Spleen (tissue), 11 donors: ENCODE measurements around the gene CIZ1. TPM values are rescaled to one million over a fixed set of nuclear protein-coding genes. Genes with fewer than 3 reads are reported as not detected.

Experiments
- DNase-seq: peaks from one replicate; pipeline ENCODE4 v3.0.0-alpha.2; 2020
- H3K27ac ChIP-seq, 8 donors: fragments of 200-600 bp; sonication (generic) in 7 of 8; 1 replicate in 4 of 8; 2 replicates in 4 of 8; pipeline versions ENCODE4 v1.5.0 to v1.8.0; 2016 to 2021; ENCODE audit warnings: inconsistent platforms in 4 of 8, mild to moderate bottlenecking in 4 of 8, moderate library complexity in 1 of 8
- H3K27me3 ChIP-seq, 7 donors: fragments of 200-600 bp; sonication (generic) in 6 of 7; replicated peaks in 1 of 7; 1 replicate in 4 of 7; 2 replicates in 3 of 7; pipeline versions ENCODE4 v1.5.0 to v1.8.0; 2016 to 2021; ENCODE audit warnings: inconsistent platforms in 3 of 7, mild to moderate bottlenecking in 1 of 7
- H3K36me3 ChIP-seq, 6 donors: fragments of 200-600 bp; sonication (generic) in 5 of 6; 1 replicate in 4 of 6; 2 replicates in 2 of 6; pipeline versions ENCODE4 v1.5.0 to v1.8.0; 2016 to 2021; ENCODE audit warnings: inconsistent platforms in 2 of 6
- H3K4me1 ChIP-seq, 6 donors: fragments of 200-600 bp; sonication (generic) in 5 of 6; 1 replicate in 3 of 6; 2 replicates in 3 of 6; pipeline versions ENCODE4 v1.5.0 to v1.8.0; 2016 to 2021; ENCODE audit warnings: inconsistent platforms in 3 of 6
- H3K4me3 ChIP-seq, 8 donors: fragments of 200-600 bp; sonication (generic) in 7 of 8; 1 replicate in 4 of 8; 2 replicates in 4 of 8; pipeline versions ENCODE4 v1.5.0 to v1.8.0; 2016 to 2021; ENCODE audit warnings: inconsistent platforms in 4 of 8, mild to moderate bottlenecking in 4 of 8, moderate library complexity in 2 of 8
- H3K9me3 ChIP-seq, 8 donors: fragments of 200-600 bp; sonication (generic) in 7 of 8; 1 replicate in 4 of 8; 2 replicates in 4 of 8; pipeline versions ENCODE4 v1.5.0 to v1.8.0; 2016 to 2021; ENCODE audit warnings: inconsistent platforms in 4 of 8
- POLR2A ChIP-seq, 3 donors: fragments of 450-650 bp; IDR thresholded peaks; one replicate each; pipeline ENCODE4 v1.5.1; 2017; ENCODE audit warnings: antibody characterized with exemption in 3 of 3, mild to moderate bottlenecking in 1 of 3
- POLR2AphosphoS5 ChIP-seq, 3 donors: sonication (generic); formaldehyde crosslinking; IDR thresholded peaks; one replicate each; pipeline ENCODE4 v1.5.1; 2017; ENCODE audit warnings: antibody characterized with exemption in 3 of 3
- WGBS, 5 donors: extraction: QIAGEN DNeasy Blood & Tissue Kit in 3 of 5; methylation state at CpG; one replicate each; pipeline versions ENCODE4 v1.1.5 to v1.1.7; 2013 to 2018; 5-methylcytosine and 5-hydroxymethylcytosine counted together
- intact Hi-C: fragments of 100-400 bp; cut with DNase I; formaldehyde crosslinking; loops from one replicate; pipeline ENCODE4 v1.15.0; 2023; ENCODE audit warnings: low total_unique reads
- polyA plus RNA-seq, 3 donors: library from polyadenylated mRNA; stranded (reverse); fragments of 200-250 nt; gene quantifications; one replicate each; pipeline ENCODE4 v1.2.1, GENCODE V29; 2013
- total RNA-seq, 7 donors: library from RNA; depleted of rRNA in 3 of 7; stranded (reverse); fragments of >200 nt in 3 of 7; fragmentation: NEBNext Ultra II Directional in 4 of 7; extraction: Animal tissue kit (Norgen Biotek cat#: 25700) in 4 of 7; gene quantifications; one replicate each; pipeline versions ENCODE4 v1.1.0 to v1.2.1, GENCODE V29; 2016 to 2021
- TF ChIP-seq, protein P1 (sequence below), 11 experiments: fragments of 200-600 bp in 7 of 11; fragments of 450-650 bp in 4 of 11; sonication (generic) in 4 of 11; IDR thresholded peaks in 8 of 11; conservative IDR thresholded peaks in 3 of 11; 1 replicate in 7 of 11; 2 replicates in 4 of 11; pipeline versions ENCODE4 v1.4.0 to v1.8.0; 2016 to 2021; ENCODE audit warnings: antibody characterized with exemption in 11 of 11, inconsistent platforms in 4 of 11, mild to moderate bottlenecking in 1 of 11
- donor health status: healthy with polysubstance abuse.
- donor health status: DM: no; HTN: no; CAD: no; lungs with moderate emphysema.
- donor health status: DM: no; HTN: no; CAD: no.
- donor health status: Bipolar disorder and iron deficiency.
- donor health status: healthy.
- donor health status: DM: no; HTN: no; CAD: no.
- donor health status: DM: yes; HTN: yes; CAD: no.

Gene CIZ1
- total and polyA plus RNA-seq, 10 donors, result 24.7 to 98.2 (median 77.2) TPM

GRCh38 chr9:128215491-128216409 is 24.4 kb upstream of the CIZ1 start:
- peaks cover 0 to 18% (median 16%) of the 10 kb centered on the region in 6 donors for H3K4me1 ChIP-seq
- TF ChIP-seq POLR2A (IDR thresholded peaks at IDR 0.05) (no peak), POLR2AphosphoS5 (IDR thresholded peaks at IDR 0.05) (no peak)
- TF ChIP-seq, protein P1, sequence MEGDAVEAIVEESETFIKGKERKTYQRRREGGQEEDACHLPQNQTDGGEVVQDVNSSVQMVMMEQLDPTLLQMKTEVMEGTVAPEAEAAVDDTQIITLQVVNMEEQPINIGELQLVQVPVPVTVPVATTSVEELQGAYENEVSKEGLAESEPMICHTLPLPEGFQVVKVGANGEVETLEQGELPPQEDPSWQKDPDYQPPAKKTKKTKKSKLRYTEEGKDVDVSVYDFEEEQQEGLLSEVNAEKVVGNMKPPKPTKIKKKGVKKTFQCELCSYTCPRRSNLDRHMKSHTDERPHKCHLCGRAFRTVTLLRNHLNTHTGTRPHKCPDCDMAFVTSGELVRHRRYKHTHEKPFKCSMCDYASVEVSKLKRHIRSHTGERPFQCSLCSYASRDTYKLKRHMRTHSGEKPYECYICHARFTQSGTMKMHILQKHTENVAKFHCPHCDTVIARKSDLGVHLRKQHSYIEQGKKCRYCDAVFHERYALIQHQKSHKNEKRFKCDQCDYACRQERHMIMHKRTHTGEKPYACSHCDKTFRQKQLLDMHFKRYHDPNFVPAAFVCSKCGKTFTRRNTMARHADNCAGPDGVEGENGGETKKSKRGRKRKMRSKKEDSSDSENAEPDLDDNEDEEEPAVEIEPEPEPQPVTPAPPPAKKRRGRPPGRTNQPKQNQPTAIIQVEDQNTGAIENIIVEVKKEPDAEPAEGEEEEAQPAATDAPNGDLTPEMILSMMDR (IDR thresholded peaks at IDR 0.05 in 8 of 11, conservative IDR thresholded peaks at IDR 0.05 in 3 of 11), result no peak
- intact Hi-C loops, result no loop called here
- peaks cover 0 to 10% (median 0%) of the 10 kb centered on the region in 7 donors for H3K27me3 ChIP-seq
- 63 to 75% (median 70%) methylated on average over 8 to 10 of the region's 10 CpGs for WGBS, 5 donors
- DNase-seq, result no peak
- no peaks in the 10 kb centered on the region for H3K36me3 ChIP-seq
- H3K4me3 ChIP-seq, result no peak overlapping the region
- no peak overlapping the region for H3K27ac ChIP-seq
- H3K9me3 ChIP-seq, result no peaks in the 10 kb centered on the region

DNA sequence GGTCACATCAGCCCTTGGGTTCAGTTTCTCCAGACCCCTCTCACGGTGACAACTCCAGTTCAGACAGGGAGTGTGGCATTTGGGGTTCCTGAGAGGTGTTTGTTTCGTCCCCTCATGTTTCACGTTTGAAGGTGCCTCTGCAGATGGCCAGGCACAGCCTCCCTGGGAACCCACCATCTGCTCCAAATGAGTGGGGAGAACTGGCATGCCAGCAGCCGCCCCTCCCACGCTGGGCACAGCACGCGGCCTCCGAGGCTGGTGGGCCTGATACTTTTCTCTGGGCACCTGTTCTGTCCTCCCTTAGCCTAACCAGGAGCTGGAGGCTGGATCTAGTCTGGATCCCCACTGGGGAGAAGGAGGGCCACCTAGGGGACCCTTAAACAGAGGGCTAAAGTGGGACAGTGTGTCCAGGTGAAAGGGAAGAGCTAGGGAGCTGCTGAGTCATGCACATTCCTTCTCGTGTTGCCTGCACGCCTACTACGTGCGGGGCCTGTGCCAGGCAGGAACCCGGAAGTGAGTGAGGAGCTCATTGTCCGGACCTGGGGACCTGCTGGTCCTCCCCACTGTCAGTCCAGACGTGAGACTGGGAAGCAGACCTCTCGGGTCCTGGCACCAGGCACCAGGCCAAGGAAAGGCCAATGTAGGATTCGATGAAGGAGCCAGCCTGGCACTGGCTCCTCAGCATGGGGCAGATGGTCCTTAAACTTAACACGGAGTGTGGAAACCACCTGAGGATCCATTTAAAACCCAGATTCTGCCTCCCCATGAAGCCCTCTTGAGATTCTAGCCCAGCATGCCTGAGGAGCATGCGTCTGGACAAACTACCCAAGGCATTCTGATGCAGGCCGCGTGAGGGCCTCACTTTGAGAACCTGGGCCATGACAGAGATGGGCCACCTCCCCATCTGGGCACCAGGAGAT is 23.5 kb upstream of the CIZ1 start:
- Histone ChIP-seq H3K36me3 (no peaks in the 10 kb centered on the region), H3K9me3 (no peaks in the 10 kb centered on the region), H3K4me3 (no peak overlapping the region), H3K27me3 (peaks cover 0 to 10% (median 0%) of the 10 kb centered on the region in 7 donors), H3K27ac (no peak overlapping the region), H3K4me1 (peaks cover 0 to 18% (median 16%) of the 10 kb centered on the region in 6 donors)
- 77 to 89% (median 82%) methylated on average over 17 to 21 of the region's 21 CpGs for WGBS, 5 donors
- no peak for DNase-seq
- intact Hi-C loops, result no loop called here
- TF ChIP-seq POLR2A (IDR thresholded peaks at IDR 0.05), result no peak
- TF ChIP-seq, protein P1 (IDR thresholded peaks at IDR 0.05 in 8 of 11, conservative IDR thresholded peaks at IDR 0.05 in 3 of 11), result no peak
- TF ChIP-seq POLR2AphosphoS5 (IDR thresholded peaks at IDR 0.05), result no peak

DNA sequence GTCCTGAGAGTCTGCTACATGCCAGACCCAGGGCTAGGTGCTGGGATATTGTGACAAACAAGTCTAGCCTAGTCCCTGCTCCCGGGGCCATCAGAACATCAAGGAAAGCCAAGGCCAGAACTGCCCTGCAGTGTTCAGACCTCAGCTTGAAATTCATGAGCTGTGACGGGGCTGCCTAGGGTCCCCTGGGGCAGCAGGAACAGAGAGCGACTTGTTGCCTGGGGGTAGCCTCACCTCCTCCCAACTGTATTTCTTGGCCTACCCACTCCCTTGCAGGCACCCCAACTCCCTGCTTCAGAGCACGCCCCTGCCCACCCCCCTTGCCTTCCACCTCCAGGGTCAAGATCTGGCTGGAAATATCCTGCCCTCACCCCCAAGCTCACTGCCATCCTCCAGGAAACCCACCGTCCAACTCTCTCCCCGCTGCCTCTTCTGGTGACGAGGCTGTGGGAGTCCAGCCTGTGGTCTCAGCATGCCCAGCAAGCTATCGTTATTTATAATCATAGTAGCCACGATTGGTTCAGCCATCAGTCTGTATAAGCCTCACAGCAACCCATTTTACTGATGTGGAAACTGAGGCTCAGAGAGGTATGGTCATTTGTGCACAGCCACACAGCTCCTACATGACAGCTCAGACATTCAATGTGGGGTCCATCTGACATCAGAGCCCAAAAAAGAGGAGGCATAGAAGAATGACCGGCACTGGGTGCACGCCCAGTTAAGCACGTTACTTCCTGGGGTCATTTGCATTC is 22.6 kb upstream of the CIZ1 start:
- 80 to 88% (median 85%) methylated on average over 10 to 12 of the region's 12 CpGs for WGBS, 5 donors
- Histone ChIP-seq H3K9me3 (no peaks in the 10 kb centered on the region), H3K27me3 (peaks cover 0 to 13% (median 0%) of the 10 kb centered on the region in 7 donors), H3K4me3 (no peak overlapping the region), H3K4me1 (peaks cover 0 to 14% (median 12%) of the 10 kb centered on the region in 6 donors), H3K27ac (no peak overlapping the region), H3K36me3 (no peaks in the 10 kb centered on the region)
- no peak for TF ChIP-seq POLR2AphosphoS5 (IDR thresholded peaks at IDR 0.05)
- TF ChIP-seq, protein P1 (IDR thresholded peaks at IDR 0.05 in 8 of 11, conservative IDR thresholded peaks at IDR 0.05 in 3 of 11), result no peak
- TF ChIP-seq POLR2A (IDR thresholded peaks at IDR 0.05), result no peak
- DNase-seq, result no peak
- intact Hi-C loops, result no loop called here
